Gastroesophageal sphincter (tissue), 4 donors: ENCODE data around the gene ATE1. TPM values are rescaled to one million over a fixed set of nuclear protein-coding genes. Genes with fewer than 3 reads are reported as not detected.
"Not testable (repeated sequence)": the region's sequence is repeated elsewhere in the genome, so short reads cannot be mapped to it uniquely, and the experiment has no call there.

Source experiments
- ATAC-seq: fragments of 150-250 bp; one replicate; pipeline ENCODE4 v1.9.1; 2016; ENCODE audit warnings: mild to moderate bottlenecking, moderate library complexity
- H3K27ac ChIP-seq, 4 donors: fragments of 200-600 bp; sonication (generic) in 3 of 4; 1 replicate in 3 of 4; 2 replicates in 1 of 4; pipeline ENCODE4 v1.5.1; 2016 to 2019
- H3K27me3 ChIP-seq: fragments of 200-600 bp; sonication (generic); one replicate; pipeline ENCODE4 v1.5.1; 2019
- H3K36me3 ChIP-seq, 2 donors: fragments of 200-600 bp; sonication (generic); one replicate each; pipeline ENCODE4 v1.5.1; 2019; ENCODE audit warnings: control low read depth in 1 of 2
- H3K4me1 ChIP-seq, 3 donors: fragments of 200-600 bp; sonication (generic); 1 replicate in 2 of 3; 2 replicates in 1 of 3; pipeline ENCODE4 v1.5.1; 2016 to 2019; ENCODE audit warnings: control low read depth in 2 of 3
- H3K4me3 ChIP-seq, 2 donors: fragments of 200-600 bp; sonication (generic); one replicate each; pipeline ENCODE4 v1.5.1; 2019; ENCODE audit warnings: mild to moderate bottlenecking in 1 of 2, moderate library complexity in 1 of 2
- H3K9me3 ChIP-seq, 3 donors: fragments of 200-600 bp; sonication (generic); one replicate each; pipeline ENCODE4 v1.5.1; 2017 to 2019; ENCODE audit warnings: control low read depth in 2 of 3
- EP300 ChIP-seq: sonication (generic); formaldehyde crosslinking; IDR thresholded peaks from one replicate; pipeline ENCODE4 v1.6.1; 2017; ENCODE audit warnings: antibody characterized with exemption, mild to moderate bottlenecking
- POLR2A ChIP-seq, 2 donors: fragments of 450-650 bp; IDR thresholded peaks; one replicate each; pipeline ENCODE4 v1.6.1; 2017; ENCODE audit warnings: antibody characterized with exemption in 2 of 2, mild to moderate bottlenecking in 2 of 2, moderate library complexity in 1 of 2
- POLR2AphosphoS5 ChIP-seq: sonication (generic); formaldehyde crosslinking; IDR thresholded peaks from one replicate; pipeline ENCODE4 v1.6.1; 2017; ENCODE audit warnings: antibody characterized with exemption
- WGBS, 2 donors: methylation state at CpG; one replicate each; pipeline ENCODE4 v1.1.5; 2018; ENCODE audit warnings: low coverage in 1 of 2; 5-methylcytosine and 5-hydroxymethylcytosine counted together
- total RNA-seq, 4 donors: library from RNA; depleted of rRNA; stranded (reverse); fragments of >200 nt; gene quantifications; one replicate each; pipeline ENCODE4 v1.1.0, GENCODE V29; 2016
- TF ChIP-seq, protein P1 (sequence below), 4 experiments: fragments of 200-600 bp in 2 of 4; fragments of 450-650 bp in 2 of 4; sonication (generic) in 1 of 4; IDR thresholded peaks; one replicate each; pipeline ENCODE4 v1.5.1; 2017 to 2019; ENCODE audit warnings: antibody characterized with exemption in 4 of 4, mild to moderate bottlenecking in 2 of 4, moderate library complexity in 2 of 4

ATE1 gene
- total RNA-seq, 4 donors from 2014 or later: 24.6 to 38.2 (median 32.6) TPM

DNA sequence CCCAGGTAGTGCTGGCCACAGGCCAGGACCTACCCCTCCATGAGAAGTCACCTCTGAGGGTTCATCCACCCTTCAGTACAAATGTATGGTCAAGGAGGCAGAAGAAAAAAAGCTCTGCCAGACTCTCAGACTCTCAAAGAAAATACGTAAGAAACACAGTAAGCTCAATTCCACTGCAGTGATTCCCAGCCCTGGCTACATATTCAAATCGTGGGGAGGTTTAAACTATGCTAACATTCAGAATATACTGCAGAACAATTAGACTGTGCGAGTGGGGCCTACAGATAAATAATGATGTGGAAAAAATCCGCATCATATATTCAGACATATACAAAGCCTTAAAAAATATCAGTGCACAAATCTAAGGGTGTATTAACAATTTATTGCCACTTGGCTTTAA, 162.6 kb downstream of the ATE1 start:
- Histone ChIP-seq H3K4me3 (no peak overlapping the region), H3K27me3 (no peaks in the 10 kb centered on the region), H3K27ac (no peak overlapping the region), H3K9me3 (peaks cover 0 to 14% (median 0%) of the 10 kb centered on the region in 3 donors), H3K4me1 (no peaks in the 10 kb centered on the region), H3K36me3 (peaks cover 0 to 17% of the 10 kb centered on the region in 2 donors)
- no peak for TF ChIP-seq POLR2AphosphoS5
- no peak for TF ChIP-seq POLR2A (IDR thresholded peaks at IDR 0.05)
- no peak for TF ChIP-seq EP300
- TF ChIP-seq, protein P1, sequence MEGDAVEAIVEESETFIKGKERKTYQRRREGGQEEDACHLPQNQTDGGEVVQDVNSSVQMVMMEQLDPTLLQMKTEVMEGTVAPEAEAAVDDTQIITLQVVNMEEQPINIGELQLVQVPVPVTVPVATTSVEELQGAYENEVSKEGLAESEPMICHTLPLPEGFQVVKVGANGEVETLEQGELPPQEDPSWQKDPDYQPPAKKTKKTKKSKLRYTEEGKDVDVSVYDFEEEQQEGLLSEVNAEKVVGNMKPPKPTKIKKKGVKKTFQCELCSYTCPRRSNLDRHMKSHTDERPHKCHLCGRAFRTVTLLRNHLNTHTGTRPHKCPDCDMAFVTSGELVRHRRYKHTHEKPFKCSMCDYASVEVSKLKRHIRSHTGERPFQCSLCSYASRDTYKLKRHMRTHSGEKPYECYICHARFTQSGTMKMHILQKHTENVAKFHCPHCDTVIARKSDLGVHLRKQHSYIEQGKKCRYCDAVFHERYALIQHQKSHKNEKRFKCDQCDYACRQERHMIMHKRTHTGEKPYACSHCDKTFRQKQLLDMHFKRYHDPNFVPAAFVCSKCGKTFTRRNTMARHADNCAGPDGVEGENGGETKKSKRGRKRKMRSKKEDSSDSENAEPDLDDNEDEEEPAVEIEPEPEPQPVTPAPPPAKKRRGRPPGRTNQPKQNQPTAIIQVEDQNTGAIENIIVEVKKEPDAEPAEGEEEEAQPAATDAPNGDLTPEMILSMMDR (IDR thresholded peaks at IDR 0.05): no peak
- WGBS, 2 donors: 52 to 81% methylated on average over 4 of the region's 4 CpGs
- ATAC-seq: no peak

DNA sequence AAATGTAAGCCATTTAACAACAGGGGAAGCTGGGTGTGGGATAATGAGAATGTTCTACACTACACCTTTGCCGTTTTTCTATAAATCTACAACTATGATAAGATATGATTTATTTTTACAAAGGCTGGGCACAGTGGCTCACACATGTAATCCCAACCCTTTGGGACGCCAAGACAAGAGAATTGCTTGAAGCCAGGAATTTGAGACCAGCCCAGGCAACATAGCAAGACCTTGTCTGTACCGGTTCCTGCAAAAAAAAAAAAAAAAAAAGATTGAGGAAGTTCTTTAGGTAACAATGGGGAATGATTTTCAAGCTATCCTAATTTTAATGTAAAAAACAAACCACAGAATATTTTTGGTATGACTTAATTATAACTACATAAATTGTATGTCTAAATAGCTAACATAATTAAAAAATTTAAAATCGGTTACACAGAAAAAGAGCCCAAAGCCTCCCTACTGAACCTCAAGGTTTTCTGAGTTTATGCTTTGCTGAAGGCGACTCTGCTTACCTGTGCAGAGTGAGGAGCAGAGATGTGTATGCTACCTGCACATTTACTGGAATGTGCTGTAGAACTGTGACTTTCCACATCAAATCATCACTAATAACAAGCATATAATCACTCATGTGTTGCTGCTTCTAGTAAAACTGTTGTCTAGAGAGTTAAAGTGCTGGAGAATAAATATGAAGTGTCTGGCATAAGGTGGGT, 163.4 kb downstream of the ATE1 start:
- no peak overlapping the region for H3K4me3 ChIP-seq
- H3K4me1 ChIP-seq: no peaks in the 10 kb centered on the region
- H3K27ac ChIP-seq: no peak overlapping the region
- H3K9me3 ChIP-seq: peaks cover 0 to 22% (median 0%) of the 10 kb centered on the region in 3 donors
- peaks cover 0 to 25% of the 10 kb centered on the region in 2 donors for H3K36me3 ChIP-seq
- TF ChIP-seq EP300 (no peak), POLR2A (IDR thresholded peaks at IDR 0.05) (no peak), POLR2AphosphoS5 (no peak)
- TF ChIP-seq, protein P1 (IDR thresholded peaks at IDR 0.05): no peak
- no peaks in the 10 kb centered on the region for H3K27me3 ChIP-seq
- WGBS, 2 donors: 85 to 89% methylated on average over 4 to 5 of the region's 5 CpGs
- no peak for ATAC-seq

DNA sequence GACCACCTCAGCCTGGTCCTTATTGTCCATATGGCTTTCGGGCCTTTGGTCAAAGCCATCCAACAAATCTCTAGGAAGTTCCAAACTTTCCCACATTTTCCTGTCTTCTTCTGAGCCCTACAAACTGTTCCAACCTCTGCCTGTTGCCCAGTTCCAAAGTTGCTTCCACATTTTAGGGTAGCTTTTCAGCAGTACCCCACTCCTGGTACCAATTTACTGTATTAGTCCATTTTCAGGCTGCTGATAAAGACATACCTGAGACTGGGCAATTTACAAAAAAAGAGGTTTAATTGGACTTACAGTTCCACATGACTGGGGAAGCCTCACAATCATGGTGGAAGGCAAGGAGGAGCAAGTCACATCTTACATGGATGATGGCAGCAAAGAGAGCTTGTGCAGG, 170.6 kb downstream of the ATE1 start:
- Histone ChIP-seq H3K9me3 (peaks cover 0 to 37% (median 0%) of the 10 kb centered on the region in 3 donors), H3K4me1 (peaks cover 0 to 13% (median 7%) of the 10 kb centered on the region in 3 donors), H3K36me3 (peaks cover 0 to 44% of the 10 kb centered on the region in 2 donors)
- not testable (repeated sequence) for ATAC-seq, H3K4me3 ChIP-seq, H3K27ac ChIP-seq, H3K27me3 ChIP-seq
- WGBS, 2 donors: 89 to 100% methylated on average over 1 of the region's 1 CpG

DNA sequence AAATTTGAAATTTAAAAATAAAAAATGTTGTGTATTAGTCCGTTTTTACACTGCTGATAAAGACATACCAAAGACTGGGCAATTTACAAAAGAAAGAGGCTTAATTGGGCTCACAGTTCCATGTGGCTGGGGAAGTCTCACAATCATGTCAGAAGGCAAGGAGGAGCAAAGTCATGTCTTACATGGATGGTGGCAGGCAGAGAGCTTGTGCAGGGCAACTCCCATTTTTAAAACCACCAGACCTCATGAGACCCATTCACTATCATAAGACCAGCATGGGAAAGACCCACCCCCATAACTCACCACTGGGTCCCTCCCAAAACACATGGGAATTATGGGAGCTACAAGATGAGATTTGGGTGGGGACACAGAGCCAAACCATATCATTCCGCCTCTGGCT, 172.3 kb downstream of the ATE1 start:
- H3K36me3 ChIP-seq: peaks cover 0 to 38% of the 10 kb centered on the region in 2 donors
- peaks cover 0 to 36% (median 0%) of the 10 kb centered on the region in 3 donors for H3K9me3 ChIP-seq
- not testable (repeated sequence) for H3K4me3 ChIP-seq, H3K27me3 ChIP-seq, ATAC-seq, H3K27ac ChIP-seq
- 88 to 94% methylated on average over 2 of the region's 2 CpGs for WGBS, 2 donors
- H3K4me1 ChIP-seq: peaks cover 0 to 13% (median 7%) of the 10 kb centered on the region in 3 donors

DNA sequence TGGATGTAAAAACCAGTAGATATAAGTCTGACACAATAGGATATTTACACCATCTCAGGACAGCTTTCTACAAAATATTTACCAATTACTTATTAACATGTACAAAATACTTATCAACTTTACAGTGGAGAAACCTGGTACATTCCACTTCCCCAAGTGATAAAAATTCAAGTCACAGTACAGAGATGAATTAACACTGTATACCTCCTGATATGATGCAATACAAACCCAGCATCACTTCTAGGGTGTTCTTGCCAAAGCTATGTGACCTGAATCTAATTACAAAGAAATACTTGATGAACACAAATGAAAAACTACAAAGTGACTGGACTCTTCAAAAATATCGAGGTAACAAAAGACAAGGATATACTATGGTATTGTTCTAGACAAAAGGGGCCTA, 173.2 kb downstream of the ATE1 start:
- peaks cover 0 to 13% (median 7%) of the 10 kb centered on the region in 3 donors for H3K4me1 ChIP-seq
- WGBS, 2 donors: 92 to 100% methylated on average over 1 of the region's 1 CpG
- TF ChIP-seq, protein P1 (IDR thresholded peaks at IDR 0.05): no peak
- TF ChIP-seq POLR2AphosphoS5 (no peak), EP300 (no peak), POLR2A (IDR thresholded peaks at IDR 0.05) (no peak)
- peaks cover 0 to 29% of the 10 kb centered on the region in 2 donors for H3K36me3 ChIP-seq
- H3K27me3 ChIP-seq: no peaks in the 10 kb centered on the region
- no peak overlapping the region for H3K27ac ChIP-seq
- ATAC-seq: no peak
- no peak overlapping the region for H3K4me3 ChIP-seq
- H3K9me3 ChIP-seq: peaks cover 0 to 28% (median 0%) of the 10 kb centered on the region in 3 donors
